Thoracic aorta (tissue), 2 donors: Measurements from ENCODE around the gene FDXR. TPM values are rescaled to one million over a fixed set of nuclear protein-coding genes. Genes with fewer than 3 reads are reported as not detected.

Experiments
- ATAC-seq: fragments of 150-250 bp; one replicate; pipeline ENCODE4 v1.8.0; 2017; ENCODE audit warnings: low read depth; ENCODE audit not compliant: insufficient number of reproducible peaks, low FRiP score
- DNase-seq: peaks from one replicate; pipeline ENCODE4 v3.0.0-alpha.2; 2020; ENCODE audit warnings: low spot score
- H3K27ac ChIP-seq, 2 donors: fragments of 200-600 bp; sonication (generic); 1 replicate in 1 of 2; 2 replicates in 1 of 2; pipeline ENCODE4 v1.5.1; 2016; ENCODE audit warnings: mild to moderate bottlenecking in 2 of 2, moderate library complexity in 2 of 2
- H3K27me3 ChIP-seq: fragments of 200-600 bp; sonication (generic); replicated peaks from 2 replicates; pipeline ENCODE4 v1.6.0; 2016; ENCODE audit warnings: mild to moderate bottlenecking; ENCODE audit not compliant: insufficient read depth
- H3K36me3 ChIP-seq: fragments of 200-600 bp; sonication (generic); one replicate; pipeline ENCODE4 v1.5.1; 2016
- H3K4me1 ChIP-seq, 2 donors: fragments of 200-600 bp; sonication (generic); 1 replicate in 1 of 2; 2 replicates in 1 of 2; pipeline versions ENCODE4 v1.5.1 to v1.6.0; 2016; ENCODE audit warnings: low read depth in 2 of 2, mild to moderate bottlenecking in 1 of 2; ENCODE audit not compliant: control insufficient read depth in 1 of 2
- H3K4me3 ChIP-seq: fragments of 200-600 bp; sonication (generic); 2 replicates; pipeline ENCODE4 v1.5.1; 2016; ENCODE audit warnings: mild to moderate bottlenecking
- H3K9me3 ChIP-seq: fragments of 200-600 bp; sonication (generic); 2 replicates; pipeline ENCODE4 v1.5.1; 2016
- total RNA-seq, 2 donors: library from RNA; depleted of rRNA; stranded (reverse); fragments of >200 nt; gene quantifications; one replicate each; pipeline versions ENCODE4 v1.1.0 to v1.2.3, GENCODE V29; 2016
- TF ChIP-seq, protein P1 (sequence below): fragments of 200-600 bp; sonication (generic); IDR thresholded peaks from one replicate; pipeline ENCODE4 v1.5.1; 2019; ENCODE audit warnings: antibody characterized with exemption

The FDXR gene
- total RNA-seq, 2 donors from 2014 or later = 4.4 to 9.7 TPM

DNA sequence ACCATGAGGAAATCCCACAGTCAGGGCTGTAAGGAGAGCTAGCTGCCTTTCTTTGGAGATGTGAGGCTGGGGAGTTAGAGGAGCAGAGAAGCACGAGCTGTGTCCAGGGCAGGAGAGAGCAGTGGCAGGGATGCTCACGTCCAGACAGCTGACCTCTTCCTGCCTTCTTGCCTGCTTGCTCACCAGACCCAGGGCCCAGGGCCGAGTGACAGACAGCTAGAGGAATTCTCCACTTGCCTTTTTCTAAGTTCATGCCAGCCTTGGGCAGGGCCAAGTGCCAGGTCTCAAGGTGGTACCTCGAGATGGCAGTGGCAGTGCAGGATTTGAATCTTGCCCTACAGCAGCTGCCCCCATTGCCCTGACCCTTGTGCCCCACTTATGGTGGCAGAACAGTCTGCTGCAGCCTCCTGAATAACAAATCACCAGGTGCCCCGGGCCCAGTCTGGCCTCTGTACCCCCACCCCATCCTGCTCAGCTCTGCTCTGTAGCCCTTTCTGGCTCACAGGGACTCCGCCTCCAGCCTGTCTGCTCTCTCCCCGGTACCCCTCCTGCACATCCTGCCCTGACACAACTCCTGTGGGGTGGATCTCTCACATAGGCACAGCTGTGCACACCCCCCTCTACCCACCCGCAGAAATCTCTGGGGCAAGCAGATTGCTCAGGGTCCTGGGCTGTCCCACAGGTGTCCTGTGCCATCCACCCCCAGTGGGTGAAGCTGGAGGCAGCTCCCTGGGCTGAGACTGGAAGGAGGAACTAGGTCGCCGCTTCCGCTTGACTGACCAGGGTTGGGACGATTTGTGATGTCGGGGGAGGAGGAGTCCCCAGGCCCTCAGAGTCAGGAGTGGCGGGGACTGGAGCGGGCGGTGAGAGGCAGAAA, 39.1 kb downstream of the FDXR start:
- no peak overlapping the region for H3K27ac ChIP-seq
- ATAC-seq = no peak
- H3K9me3 ChIP-seq = no peaks in the 10 kb centered on the region
- H3K4me3 ChIP-seq = no peak overlapping the region
- TF ChIP-seq, protein P1, sequence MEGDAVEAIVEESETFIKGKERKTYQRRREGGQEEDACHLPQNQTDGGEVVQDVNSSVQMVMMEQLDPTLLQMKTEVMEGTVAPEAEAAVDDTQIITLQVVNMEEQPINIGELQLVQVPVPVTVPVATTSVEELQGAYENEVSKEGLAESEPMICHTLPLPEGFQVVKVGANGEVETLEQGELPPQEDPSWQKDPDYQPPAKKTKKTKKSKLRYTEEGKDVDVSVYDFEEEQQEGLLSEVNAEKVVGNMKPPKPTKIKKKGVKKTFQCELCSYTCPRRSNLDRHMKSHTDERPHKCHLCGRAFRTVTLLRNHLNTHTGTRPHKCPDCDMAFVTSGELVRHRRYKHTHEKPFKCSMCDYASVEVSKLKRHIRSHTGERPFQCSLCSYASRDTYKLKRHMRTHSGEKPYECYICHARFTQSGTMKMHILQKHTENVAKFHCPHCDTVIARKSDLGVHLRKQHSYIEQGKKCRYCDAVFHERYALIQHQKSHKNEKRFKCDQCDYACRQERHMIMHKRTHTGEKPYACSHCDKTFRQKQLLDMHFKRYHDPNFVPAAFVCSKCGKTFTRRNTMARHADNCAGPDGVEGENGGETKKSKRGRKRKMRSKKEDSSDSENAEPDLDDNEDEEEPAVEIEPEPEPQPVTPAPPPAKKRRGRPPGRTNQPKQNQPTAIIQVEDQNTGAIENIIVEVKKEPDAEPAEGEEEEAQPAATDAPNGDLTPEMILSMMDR = no peak
- H3K36me3 ChIP-seq = peaks cover 4% of the 10 kb centered on the region
- no peaks in the 10 kb centered on the region for H3K27me3 ChIP-seq
- H3K4me1 ChIP-seq = no peaks in the 10 kb centered on the region
- no peak for DNase-seq

DNA sequence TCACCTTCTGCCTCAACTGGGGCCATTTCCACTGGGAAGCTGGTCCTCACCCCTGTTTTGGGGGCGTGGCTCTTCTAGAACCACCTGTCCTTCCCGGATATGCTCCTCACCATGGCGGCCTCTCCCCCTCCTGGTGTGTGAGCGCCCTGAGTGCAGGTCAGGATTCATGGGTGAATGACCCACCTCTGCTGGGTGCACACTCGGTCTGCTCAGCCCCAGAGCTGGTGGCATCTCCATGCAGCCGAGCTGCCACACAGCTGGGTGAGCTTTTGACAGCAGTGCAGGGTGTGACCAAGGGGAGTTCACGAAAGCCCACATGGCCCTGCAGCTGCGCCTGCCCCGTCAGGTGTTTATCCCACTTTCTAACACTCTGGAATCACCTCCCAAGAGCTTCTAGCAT, 40.4 kb downstream of the FDXR start:
- peaks cover 4% of the 10 kb centered on the region for H3K36me3 ChIP-seq
- H3K27ac ChIP-seq = no peak overlapping the region
- DNase-seq (no peak), ATAC-seq (no peak)
- H3K27me3 ChIP-seq = no peaks in the 10 kb centered on the region
- no peaks in the 10 kb centered on the region for H3K9me3 ChIP-seq
- no peak overlapping the region for H3K4me3 ChIP-seq
- H3K4me1 ChIP-seq = no peaks in the 10 kb centered on the region
- TF ChIP-seq, protein P1 = no peak

DNA sequence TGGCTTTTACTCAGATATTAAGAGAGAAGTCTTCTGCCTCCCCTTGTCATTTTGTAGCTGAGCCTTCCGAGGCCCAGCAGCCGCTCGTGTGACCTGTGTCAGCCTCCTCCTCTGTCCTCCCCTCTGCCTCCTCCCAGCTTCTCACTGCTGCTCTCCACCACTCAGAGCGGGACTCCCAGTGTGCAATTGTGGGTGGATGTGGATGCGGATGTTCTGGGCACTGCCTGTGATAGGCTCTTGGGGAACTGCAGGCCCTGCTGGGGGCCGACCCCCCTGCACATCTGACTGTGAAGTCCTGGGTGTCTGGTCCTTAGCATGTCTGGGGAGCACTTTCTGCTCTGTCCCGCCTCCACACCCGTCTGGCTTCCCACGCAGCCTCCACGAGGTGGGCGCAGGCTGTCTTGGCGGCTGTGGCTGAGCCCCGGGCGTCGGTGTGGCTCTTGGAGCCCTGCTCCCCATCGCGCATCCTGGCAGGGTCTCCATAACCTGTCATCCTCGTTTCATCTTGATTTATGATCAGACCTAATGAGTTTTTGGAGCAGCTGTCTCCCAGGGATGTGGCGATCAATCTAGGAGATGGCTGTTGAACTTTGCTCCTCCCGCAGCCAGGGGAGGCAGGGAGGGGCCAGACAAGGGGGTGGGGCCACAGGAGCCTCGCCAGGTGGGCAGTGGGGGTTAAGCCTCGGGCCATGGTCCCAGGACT, 41.2 kb downstream of the FDXR start:
- Histone ChIP-seq H3K9me3 (no peaks in the 10 kb centered on the region), H3K36me3 (no peaks in the 10 kb centered on the region), H3K4me3 (no peak overlapping the region), H3K27ac (no peak overlapping the region), H3K27me3 (no peaks in the 10 kb centered on the region), H3K4me1 (no peaks in the 10 kb centered on the region)
- TF ChIP-seq, protein P1 = no peak
- no peak for DNase-seq
- no peak for ATAC-seq

DNA sequence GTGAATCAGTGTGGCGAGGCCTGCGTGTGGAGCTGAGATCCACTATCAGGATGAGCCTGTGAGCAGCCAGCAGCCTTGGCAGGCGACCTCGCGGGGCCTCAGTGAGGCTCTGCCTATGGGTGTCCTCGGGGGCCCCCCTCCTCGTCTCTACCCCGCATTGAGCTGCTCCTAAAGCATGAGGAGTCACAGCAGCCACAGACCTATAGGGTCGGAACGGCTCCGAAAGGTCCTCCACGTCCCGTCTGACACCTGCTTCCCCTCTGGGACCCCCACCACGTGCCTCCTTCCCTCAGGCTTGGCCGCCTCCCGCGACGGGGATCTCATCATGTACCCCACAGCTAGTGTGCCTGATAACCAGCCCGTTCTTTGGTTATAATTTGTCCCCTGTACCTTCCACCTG, 41.9 kb downstream of the FDXR start:
- DNase-seq = no peak
- Histone ChIP-seq H3K27me3 (no peaks in the 10 kb centered on the region), H3K27ac (no peak overlapping the region), H3K9me3 (no peaks in the 10 kb centered on the region), H3K36me3 (no peaks in the 10 kb centered on the region), H3K4me3 (no peak overlapping the region), H3K4me1 (no peaks in the 10 kb centered on the region)
- ATAC-seq = no peak
- TF ChIP-seq, protein P1 = no peak

DNA sequence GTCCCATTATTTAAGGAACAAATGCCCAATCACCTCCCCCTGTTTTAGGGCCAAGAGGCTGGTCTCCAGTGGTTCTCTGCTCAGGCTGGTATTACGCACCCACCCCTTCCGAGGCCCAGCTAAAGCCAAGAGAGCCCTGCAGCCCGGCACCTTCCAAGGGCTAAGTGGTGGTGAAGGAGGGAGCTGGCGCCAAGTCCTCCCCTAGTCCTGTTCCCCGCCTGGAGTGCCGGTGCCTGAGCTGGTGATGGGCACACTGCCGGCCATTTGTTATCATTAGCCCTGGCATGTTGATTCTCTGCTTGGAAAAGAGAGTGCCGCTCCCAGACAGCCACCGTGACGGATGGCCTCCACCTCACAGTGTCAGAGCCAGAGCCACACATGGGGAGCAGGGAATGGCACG, 45.0 kb downstream of the FDXR start:
- ATAC-seq (no peak), DNase-seq (no peak)
- Histone ChIP-seq H3K27ac (no peak overlapping the region), H3K4me1 (no peaks in the 10 kb centered on the region), H3K4me3 (no peak overlapping the region), H3K9me3 (no peaks in the 10 kb centered on the region), H3K36me3 (no peaks in the 10 kb centered on the region), H3K27me3 (no peaks in the 10 kb centered on the region)
- TF ChIP-seq, protein P1 = no peak
